Stimulated activated memory B cell treated with anti-CD40 and anti-IgM and Interleukin-4, amounts not matched to agents 10 μg/mL and 1 μg/mL and 100 μg/mL, for 72 hours (primary cell): ENCODE measurements around the gene TLX2.
A peak's percentile ranks its signal among the peaks of the same experiment; 100 is the strongest.

Experiments used
- ATAC-seq: fragments of 150-1000 bp; cut with Tn5 transposase; 2 replicates; pipeline ENCODE4 v1.10.0; 2021
- H3K27ac Mint-ChIP-seq: one replicate; pipeline ENCODE4 v1.8.0; 2022; ENCODE audit warnings: mild to moderate bottlenecking, mixed read lengths
- H3K27me3 Mint-ChIP-seq: one replicate; pipeline ENCODE4 v1.8.0; 2022; ENCODE audit warnings: mixed read lengths
- H3K36me3 Mint-ChIP-seq: one replicate; pipeline ENCODE4 v1.8.0; 2022; ENCODE audit warnings: mixed read lengths
- H3K4me1 Mint-ChIP-seq: one replicate; pipeline ENCODE4 v1.8.0; 2022; ENCODE audit warnings: mixed read lengths
- H3K4me3 Mint-ChIP-seq: one replicate; pipeline ENCODE4 v1.8.0; 2022; ENCODE audit warnings: mild to moderate bottlenecking, moderate library complexity, mixed read lengths
- H3K9me3 Mint-ChIP-seq: one replicate; pipeline ENCODE4 v1.8.0; 2022; ENCODE audit warnings: mixed read lengths

Gene TLX2

DNA sequence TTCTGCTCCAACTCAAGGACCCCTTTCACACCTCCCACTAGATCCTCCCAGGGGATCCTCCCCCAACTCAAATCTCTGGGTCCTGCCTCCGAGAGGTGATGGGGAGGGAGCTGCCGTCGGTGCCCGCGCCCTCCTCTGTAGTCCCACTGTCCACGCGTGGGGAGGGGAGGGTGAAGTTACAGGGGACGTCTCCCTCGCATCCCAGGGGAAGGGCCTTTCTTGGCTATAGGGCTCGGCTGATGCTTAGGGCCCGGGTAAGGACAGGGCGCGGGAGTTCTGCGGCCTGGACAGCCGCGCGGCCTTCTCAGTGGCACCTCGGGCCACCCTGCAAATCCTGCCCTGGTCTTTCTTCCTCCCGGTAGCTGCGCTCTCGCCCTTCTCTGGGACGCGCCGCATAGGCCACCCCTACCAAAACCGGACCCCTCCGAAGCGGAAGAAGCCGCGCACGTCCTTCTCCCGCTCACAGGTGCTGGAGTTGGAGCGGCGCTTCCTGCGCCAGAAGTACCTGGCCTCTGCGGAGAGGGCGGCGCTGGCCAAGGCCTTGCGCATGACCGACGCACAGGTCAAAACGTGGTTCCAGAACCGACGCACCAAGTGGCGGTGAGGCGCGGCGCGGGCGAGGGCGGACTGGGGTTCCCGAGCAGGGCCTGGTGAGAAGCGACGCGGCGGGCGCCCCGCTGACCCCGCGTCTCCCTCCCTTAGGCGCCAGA, 1.2 kb downstream of the TLX2 start:
- Mint-ChIP-seq H3K4me1 (peaks cover 20% of the 10 kb centered on the region), H3K4me3 (peak overlapping the region; percentile 74), H3K36me3 (peaks cover 8% of the 10 kb centered on the region), H3K9me3 (no peaks in the 10 kb centered on the region), H3K27ac (peak overlapping the region; percentile 27), H3K27me3 (peaks cover 81% of the 10 kb centered on the region)
- ATAC-seq: no peak

DNA sequence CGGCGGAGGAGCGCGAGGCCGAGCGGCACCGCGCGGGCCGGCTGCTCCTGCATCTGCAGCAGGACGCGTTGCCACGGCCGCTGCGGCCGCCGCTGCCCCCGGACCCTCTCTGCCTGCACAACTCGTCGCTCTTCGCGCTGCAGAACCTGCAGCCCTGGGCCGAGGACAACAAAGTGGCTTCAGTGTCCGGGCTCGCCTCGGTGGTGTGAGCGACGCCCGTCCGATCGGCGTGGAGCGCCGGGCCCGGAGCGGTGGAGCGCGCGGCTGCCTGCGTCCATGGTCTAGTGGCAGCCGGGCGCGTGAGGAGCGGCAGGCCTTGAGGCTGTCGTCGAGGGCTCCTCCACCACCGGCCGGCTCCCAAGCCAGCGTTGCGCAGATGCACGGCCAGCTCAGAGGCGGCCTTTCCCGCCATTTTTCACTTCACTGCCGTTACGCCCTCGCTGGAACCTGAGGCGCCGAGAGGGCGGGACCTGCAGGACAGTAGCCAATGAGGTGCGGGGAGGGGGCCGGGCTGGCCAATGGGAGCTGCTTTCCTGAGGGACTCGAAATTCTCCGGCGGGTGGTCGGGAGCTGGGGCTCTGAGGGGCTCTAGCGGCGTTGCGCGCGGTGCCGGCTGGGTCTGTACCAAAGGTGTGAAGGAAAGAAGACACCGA, 1.9 kb downstream of the TLX2 start:
- Mint-ChIP-seq H3K9me3 (no peaks in the 10 kb centered on the region), H3K4me3 (peak overlapping the region; percentile 74), H3K27ac (no peak overlapping the region), H3K36me3 (peaks cover 8% of the 10 kb centered on the region), H3K4me1 (peaks cover 20% of the 10 kb centered on the region), H3K27me3 (peaks cover 84% of the 10 kb centered on the region)
- ATAC-seq: peak; percentile 82

DNA sequence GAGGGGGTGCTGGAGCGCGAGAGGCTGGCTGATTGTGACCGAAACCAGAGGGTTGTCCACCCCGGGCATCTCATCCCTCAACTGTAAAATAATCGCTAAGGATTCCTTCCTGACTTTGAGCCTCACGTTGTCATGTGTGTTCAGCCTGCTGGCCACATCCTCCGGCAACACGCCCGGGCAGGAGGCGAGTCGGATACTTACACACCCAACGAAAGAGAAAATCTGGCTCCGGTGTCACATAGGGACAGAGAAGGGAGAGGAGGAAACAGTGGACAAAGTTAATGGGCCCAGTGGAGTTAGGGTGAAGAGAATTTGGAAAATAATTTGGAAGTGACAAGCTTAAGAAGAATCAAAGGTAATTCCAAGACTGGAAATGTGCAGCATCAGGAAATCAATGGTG, 2.4 kb downstream of the TLX2 start:
- H3K27ac Mint-ChIP-seq: no peak overlapping the region
- peak overlapping the region; percentile 74 for H3K4me3 Mint-ChIP-seq
- H3K9me3 Mint-ChIP-seq: no peaks in the 10 kb centered on the region
- H3K4me1 Mint-ChIP-seq: peaks cover 20% of the 10 kb centered on the region
- no peak for ATAC-seq
- peaks cover 8% of the 10 kb centered on the region for H3K36me3 Mint-ChIP-seq
- H3K27me3 Mint-ChIP-seq: peaks cover 83% of the 10 kb centered on the region

DNA sequence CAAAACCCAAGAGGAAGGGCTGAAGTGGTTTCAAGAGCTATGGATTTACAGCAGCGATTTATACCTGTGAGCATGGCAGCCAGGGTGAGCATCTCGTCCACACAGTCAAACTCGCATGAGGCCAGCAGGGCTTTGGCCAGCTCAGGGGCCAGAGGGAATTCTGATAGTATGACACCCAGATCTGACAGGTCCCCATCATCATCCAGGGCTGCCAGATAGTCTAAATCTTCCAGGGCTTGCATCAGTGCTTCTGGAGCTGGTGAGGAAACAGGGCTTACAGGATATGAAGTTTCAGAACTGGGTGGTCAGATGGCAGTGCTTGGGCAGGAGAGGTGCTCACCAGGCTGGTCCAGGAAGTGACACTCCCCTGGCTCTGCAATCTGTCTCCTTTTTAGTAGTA, 8.3 kb downstream of the TLX2 start:
- H3K4me3 Mint-ChIP-seq: no peak overlapping the region
- H3K36me3 Mint-ChIP-seq: peaks cover 33% of the 10 kb centered on the region
- peaks cover 32% of the 10 kb centered on the region for H3K27me3 Mint-ChIP-seq
- no peak for ATAC-seq
- H3K9me3 Mint-ChIP-seq: no peaks in the 10 kb centered on the region
- no peak overlapping the region for H3K27ac Mint-ChIP-seq
- H3K4me1 Mint-ChIP-seq: peaks cover 15% of the 10 kb centered on the region

DNA sequence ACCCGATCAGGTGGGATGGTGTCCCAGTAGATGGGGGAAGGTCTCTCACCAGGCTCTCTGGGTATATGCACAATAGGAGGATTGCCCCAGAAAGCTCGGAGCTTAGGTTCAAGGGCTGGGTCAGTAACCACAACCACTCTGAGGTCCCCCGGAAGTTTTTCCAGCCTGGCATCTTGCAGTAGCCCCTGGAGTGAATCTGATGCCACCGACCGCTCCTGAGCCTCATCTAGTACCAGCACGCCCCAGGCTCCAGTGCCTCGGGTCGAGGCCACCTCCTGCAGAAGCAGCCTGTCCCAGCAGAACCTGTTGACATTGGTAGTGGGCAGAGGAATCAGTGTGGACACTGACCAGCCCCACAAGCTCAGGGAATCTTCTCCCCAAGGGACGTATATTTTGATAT, 9.8 kb downstream of the TLX2 start:
- H3K36me3 Mint-ChIP-seq: peaks cover 47% of the 10 kb centered on the region
- no peak for ATAC-seq
- no peaks in the 10 kb centered on the region for H3K9me3 Mint-ChIP-seq
- no peak overlapping the region for H3K27ac Mint-ChIP-seq
- peaks cover 30% of the 10 kb centered on the region for H3K4me1 Mint-ChIP-seq
- no peak overlapping the region for H3K4me3 Mint-ChIP-seq
- peaks cover 17% of the 10 kb centered on the region for H3K27me3 Mint-ChIP-seq

DNA sequence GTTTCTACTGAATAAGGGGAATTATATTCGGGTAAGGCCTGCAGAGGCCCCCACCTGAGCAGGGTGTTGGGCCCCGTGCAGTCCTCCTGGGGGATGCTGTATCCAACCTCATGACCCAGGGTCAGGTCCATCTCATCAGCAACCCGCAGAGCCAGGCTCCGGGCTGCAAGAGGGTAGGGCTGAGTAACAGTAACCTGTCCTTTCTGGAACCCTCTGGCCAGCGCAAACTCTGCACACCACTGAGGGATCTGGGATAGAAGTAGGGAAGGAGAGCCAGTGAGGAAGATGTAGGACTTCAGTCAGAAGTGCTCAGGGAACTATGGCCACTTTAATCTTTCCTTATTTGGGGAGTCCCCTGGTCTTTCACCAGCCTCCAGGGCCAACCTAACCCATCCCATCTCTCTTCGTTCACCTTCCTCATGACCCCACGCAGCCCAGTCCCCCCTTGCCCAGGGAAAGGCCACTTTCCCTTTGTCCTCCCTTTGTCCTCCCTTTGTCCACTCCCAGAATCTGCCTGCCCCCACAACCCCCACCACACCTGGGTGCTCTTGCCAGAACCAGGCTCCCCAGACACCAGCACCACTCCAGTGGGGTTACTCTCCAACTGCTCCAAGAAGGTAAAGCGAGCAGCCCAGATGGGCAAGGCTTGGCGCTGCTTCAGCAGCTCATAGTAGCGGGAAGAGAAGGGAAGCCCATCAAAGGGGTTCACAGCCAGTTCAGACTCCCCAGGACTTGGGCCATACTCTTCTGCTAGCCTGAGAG, 10.9 kb downstream of the TLX2 start:
- Mint-ChIP-seq H3K36me3 (peaks cover 46% of the 10 kb centered on the region), H3K4me3 (no peak overlapping the region), H3K27ac (no peak overlapping the region), H3K27me3 (peaks cover 6% of the 10 kb centered on the region), H3K4me1 (peaks cover 32% of the 10 kb centered on the region), H3K9me3 (no peaks in the 10 kb centered on the region)
- no peak for ATAC-seq

DNA sequence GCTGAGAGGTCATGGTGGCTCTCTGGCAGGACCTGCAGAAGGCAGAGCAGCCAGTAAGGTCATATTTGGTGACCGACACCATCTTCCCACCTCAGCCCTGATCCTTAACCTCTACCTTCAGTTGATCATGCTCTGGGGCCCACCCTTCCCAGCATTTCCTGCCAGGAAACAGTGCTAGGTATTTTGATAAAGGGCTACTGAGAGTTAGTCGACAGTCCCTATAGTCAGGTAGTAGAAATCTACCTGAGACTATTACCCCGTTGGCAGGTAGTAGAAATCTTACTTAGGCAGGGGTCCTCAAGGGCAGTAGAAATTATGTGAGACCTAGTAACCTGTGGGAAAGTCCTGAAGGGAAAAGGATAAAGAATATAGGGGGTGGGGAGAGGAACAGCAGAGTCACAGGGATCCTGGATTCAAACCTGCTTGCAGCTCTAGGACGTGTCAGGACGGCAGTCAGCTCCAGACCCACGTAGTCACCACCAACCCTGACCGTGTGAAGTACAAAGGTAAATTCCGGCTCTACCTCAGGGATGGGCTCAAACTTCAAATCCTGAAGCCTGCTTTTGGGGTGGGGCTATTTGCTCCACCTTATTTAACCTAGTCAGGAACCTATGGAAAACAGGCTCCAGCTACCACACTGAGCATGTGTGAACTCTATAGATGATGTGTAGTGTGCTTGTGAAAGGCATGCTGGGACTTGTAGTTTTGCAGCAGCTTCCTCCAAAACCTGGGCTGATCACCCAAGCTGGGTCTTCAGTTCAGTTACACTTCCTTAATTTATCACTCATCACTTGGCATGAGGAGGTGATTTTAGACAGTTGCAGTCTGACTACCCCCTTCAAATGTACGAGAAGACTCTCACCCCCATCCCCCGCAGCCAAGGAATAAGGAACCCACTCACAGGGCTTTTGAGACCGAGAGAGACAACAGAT, 11.7 kb downstream of the TLX2 start, which contains the start of gene DQX1:
TSS of gene DQX1 (minus strand) at position 515 of the 932 bp plus-strand sequence. CDS start at position 13, 502 bp downstream.
- peaks cover 36% of the 10 kb centered on the region for H3K4me1 Mint-ChIP-seq
- H3K9me3 Mint-ChIP-seq: no peaks in the 10 kb centered on the region
- no peaks in the 10 kb centered on the region for H3K27me3 Mint-ChIP-seq
- H3K36me3 Mint-ChIP-seq: peaks cover 46% of the 10 kb centered on the region
- peak within 1 kb of the TSS; percentile 11 for H3K4me3 Mint-ChIP-seq
- peak; percentile 17 for ATAC-seq
- H3K27ac Mint-ChIP-seq: peak within 1 kb of the TSS; percentile 71

DNA sequence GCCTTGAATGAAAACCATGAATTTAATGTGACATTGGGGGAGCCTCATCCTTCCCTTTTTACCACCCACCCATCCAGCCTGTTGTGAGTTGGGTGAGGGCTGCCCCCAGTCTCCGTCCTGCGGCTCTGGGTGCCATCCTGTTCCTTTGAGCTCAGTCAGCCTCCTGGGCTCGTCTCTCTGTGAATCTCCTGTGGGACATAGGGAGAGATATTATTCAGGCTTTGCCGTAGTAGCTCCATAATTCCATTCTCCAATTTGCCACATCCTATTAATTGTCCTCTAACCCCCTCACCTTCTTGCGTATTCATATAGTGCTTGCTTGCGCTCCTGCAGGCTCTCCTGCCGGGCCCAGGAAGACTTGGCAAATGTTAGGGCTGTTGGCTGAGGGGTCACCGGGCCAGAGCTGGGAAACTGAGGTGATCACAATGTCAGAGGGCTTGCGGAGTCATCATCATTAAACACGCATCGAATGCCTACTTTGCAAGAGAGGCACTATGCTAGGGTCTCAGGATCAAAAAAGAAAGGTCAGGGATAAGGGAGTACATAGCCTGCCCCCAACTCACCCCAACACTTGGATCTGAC, 12.5 kb downstream of the TLX2 start:
- Mint-ChIP-seq H3K27me3 (no peaks in the 10 kb centered on the region), H3K4me1 (peaks cover 44% of the 10 kb centered on the region), H3K9me3 (no peaks in the 10 kb centered on the region), H3K4me3 (peak overlapping the region; percentile 11), H3K27ac (peak overlapping the region; percentile 71), H3K36me3 (peaks cover 52% of the 10 kb centered on the region)
- no peak for ATAC-seq

DNA sequence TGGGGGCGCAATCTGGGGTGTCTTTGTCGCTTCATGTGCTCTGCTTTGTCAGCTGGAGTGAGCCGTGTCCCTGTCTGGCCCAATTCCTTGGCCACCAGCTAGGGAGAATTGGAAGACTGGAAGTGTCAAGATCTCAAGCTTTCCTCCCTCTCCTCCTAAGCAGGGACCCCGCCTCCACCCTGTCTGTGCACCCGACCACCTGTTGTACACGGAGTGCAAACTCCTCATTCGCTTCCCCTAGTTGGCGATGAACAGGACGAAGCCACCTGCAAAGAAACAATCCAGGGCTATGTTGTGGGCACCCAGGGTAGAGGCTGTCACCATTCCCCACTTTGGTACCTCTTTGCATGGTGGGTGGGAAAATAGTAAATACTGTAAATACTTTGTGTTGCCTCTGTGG, 13.5 kb downstream of the TLX2 start:
- Mint-ChIP-seq H3K27me3 (no peaks in the 10 kb centered on the region), H3K4me1 (peaks cover 52% of the 10 kb centered on the region), H3K36me3 (peaks cover 52% of the 10 kb centered on the region), H3K9me3 (no peaks in the 10 kb centered on the region), H3K27ac (peak overlapping the region; percentile 99), H3K4me3 (peak overlapping the region; percentile 99)
- no peak for ATAC-seq

DNA sequence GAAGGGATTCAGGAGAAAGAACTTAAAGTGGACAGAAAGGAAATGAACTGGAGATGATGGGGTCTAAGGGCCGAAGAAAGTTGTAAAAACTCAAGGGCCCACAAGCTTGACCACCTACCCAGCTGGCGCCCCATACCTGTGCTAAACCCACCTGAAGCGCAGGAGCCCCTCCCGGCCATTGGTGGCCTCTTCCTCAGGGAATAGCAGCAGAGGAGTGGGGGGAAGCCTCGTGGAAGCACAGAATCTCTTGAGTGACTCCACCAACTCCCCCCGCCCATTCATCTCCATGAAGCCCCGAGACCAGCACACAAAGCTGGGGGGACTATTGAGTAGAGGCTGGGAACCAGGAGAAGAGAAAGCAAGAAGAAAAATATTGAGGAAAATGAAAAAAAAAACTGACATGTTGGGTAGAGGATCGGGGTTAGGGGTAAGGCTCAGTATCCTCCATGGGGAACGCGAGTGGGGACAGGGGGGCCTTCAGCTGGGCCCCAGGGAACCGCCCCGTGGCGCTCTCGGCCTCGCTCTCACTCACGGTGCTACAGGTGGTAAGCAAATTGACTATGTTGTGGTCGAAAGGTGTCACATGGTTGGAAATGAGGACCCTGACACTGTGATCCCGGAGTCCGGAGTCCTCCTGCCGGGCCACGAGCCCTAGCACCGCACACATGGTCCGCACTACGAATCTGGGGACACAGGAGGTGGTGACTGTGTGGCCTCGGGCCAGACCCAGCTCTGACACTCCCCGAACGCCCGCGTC, 14.5 kb downstream of the TLX2 start:
- peak; percentile 6 for ATAC-seq
- no peaks in the 10 kb centered on the region for H3K27me3 Mint-ChIP-seq
- peaks cover 58% of the 10 kb centered on the region for H3K36me3 Mint-ChIP-seq
- H3K4me3 Mint-ChIP-seq: peak overlapping the region; percentile 99
- H3K9me3 Mint-ChIP-seq: no peaks in the 10 kb centered on the region
- peaks cover 52% of the 10 kb centered on the region for H3K4me1 Mint-ChIP-seq
- H3K27ac Mint-ChIP-seq: peak overlapping the region; percentile 99

DNA sequence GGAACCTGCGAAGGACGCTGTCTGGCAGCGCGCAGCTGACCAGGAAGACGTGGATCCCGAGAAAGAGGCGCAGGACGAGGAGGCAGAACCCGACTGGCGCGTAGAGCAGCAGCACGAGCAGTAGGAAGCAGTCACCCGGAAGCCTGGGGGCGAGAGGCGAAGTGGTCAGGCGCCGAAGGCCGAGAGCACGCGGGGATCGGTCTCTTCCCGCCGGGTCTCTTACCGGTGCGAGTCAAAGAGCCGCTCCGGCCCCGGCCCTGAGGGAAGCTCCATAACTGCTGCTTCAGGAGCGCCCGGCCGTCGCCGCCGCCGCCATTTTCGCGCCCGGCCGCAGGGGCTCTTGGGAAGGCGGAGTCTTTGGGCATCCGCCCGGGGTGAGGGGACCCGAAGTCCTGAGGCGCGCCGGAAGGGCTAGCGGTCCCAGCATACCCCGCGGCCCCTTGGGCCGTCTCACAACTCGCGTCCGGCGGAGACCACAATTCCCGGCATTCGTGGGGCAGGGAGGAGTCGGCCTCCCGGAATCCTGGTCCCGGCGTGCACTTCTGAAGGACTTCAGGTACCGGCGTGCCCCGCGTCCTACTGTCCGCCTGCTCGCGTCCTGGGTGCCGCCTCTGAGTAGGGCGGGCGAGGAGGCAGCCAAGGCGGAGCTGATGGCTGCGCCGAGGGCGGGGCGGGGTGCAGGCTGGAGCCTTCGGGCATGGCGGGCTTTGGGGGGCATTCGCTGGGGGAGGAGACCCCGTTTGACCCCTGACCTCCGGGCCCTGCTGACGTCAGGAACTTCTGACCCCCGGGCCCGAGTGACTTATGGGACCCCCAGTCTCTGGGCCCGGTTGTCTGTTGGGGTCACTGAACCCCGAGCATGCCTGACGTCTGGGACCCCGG, 15.3 kb downstream of the TLX2 start, which contains the start of the genes AUP1 and HTRA2:
TSS of gene AUP1 (minus strand) at position 350 of the 882 bp plus-strand sequence. CDS start at position 273, 77 bp downstream.
TSS of gene HTRA2 (plus strand) at position 577 of the 882 bp plus-strand sequence. CDS start at position 651, 74 bp downstream.
- Mint-ChIP-seq H3K4me3 (peak within 1 kb of the TSS; percentile 99), H3K27me3 (no peaks in the 10 kb centered on the region)

DNA sequence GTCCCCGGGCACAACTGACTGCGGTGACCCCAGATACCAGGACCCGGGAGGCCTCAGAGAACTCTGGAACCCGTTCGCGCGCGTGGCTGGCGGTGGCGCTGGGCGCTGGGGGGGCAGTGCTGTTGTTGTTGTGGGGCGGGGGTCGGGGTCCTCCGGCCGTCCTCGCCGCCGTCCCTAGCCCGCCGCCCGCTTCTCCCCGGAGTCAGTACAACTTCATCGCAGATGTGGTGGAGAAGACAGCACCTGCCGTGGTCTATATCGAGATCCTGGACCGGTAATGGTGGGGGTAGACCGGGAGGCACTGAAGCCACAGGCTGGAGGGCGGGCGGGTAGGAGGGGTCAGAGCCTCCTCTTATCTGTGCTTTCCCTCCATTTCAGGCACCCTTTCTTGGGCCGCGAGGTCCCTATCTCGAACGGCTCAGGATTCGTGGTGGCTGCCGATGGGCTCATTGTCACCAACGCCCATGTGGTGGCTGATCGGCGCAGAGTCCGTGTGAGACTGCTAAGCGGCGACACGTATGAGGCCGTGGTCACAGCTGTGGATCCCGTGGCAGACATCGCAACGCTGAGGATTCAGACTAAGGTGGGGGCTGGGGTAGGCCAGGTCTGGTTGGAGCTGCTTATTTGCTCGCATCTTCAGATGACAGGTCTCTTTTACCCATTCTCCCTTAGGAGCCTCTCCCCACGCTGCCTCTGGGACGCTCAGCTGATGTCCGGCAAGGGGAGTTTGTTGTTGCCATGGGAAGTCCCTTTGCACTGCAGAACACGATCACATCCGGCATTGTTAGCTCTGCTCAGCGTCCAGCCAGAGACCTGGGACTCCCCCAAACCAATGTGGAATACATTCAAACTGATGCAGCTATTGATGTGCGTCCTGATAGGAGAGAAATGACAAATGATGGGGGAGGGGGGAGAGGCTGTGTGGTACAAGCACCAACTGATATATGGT, 16.3 kb downstream of the TLX2 start:
- peaks cover 53% of the 10 kb centered on the region for H3K36me3 Mint-ChIP-seq
- H3K27me3 Mint-ChIP-seq: no peaks in the 10 kb centered on the region
- no peaks in the 10 kb centered on the region for H3K9me3 Mint-ChIP-seq
- peak overlapping the region; percentile 99 for H3K4me3 Mint-ChIP-seq
- peak; percentile 52 for ATAC-seq
- H3K4me1 Mint-ChIP-seq: peaks cover 52% of the 10 kb centered on the region
- peak overlapping the region; percentile 99 for H3K27ac Mint-ChIP-seq

More for the DNA sequence above, 15.3 kb downstream of the TLX2 start, which contains the start of the genes AUP1 and HTRA2:
- Mint-ChIP-seq H3K4me1 (peaks cover 52% of the 10 kb centered on the region), H3K9me3 (no peaks in the 10 kb centered on the region), H3K36me3 (peaks cover 59% of the 10 kb centered on the region), H3K27ac (peak within 1 kb of the TSS; percentile 99)
- ATAC-seq: peak; percentile 93
